Right lobe of liver (tissue), 6 donors: ENCODE data around the gene PPP1CA. TPM values are rescaled to one million over a fixed set of nuclear protein-coding genes. Genes with fewer than 3 reads are reported as not detected.

Experiments used
- ATAC-seq, 4 donors: fragments of 200-7000 bp; cut with Tn5 transposase; one replicate each; pipeline ENCODE4 v1.9.1; 2020; ENCODE audit warnings: mild to moderate bottlenecking in 4 of 4, moderate library complexity in 4 of 4
- DNase-seq, 3 donors: peaks; one replicate each; pipeline ENCODE4 v3.0.0-alpha.2; 2020
- H3K27ac ChIP-seq, 3 donors: fragments of 200-600 bp; one replicate each; pipeline ENCODE4 v1.8.0; 2022
- H3K27me3 ChIP-seq, 2 donors: fragments of 200-600 bp; one replicate each; pipeline ENCODE4 v1.8.0; 2022
- H3K36me3 ChIP-seq, 4 donors: fragments of 200-600 bp; sonication (generic) in 1 of 4; one replicate each; pipeline versions ENCODE4 v1.5.1 to v1.8.0; 2017 to 2022; ENCODE audit warnings: control low read depth in 1 of 4
- H3K4me1 ChIP-seq, 4 donors: fragments of 200-600 bp; sonication (generic) in 1 of 4; one replicate each; pipeline versions ENCODE4 v1.5.1 to v1.8.0; 2017 to 2022; ENCODE audit warnings: control low read depth in 1 of 4
- H3K4me3 ChIP-seq, 3 donors: fragments of 200-600 bp; one replicate each; pipeline ENCODE4 v1.8.0; 2022
- H3K9me3 ChIP-seq, 4 donors: fragments of 200-600 bp; sonication (generic) in 1 of 4; one replicate each; pipeline versions ENCODE4 v1.5.1 to v1.8.0; 2017 to 2022; ENCODE audit warnings: control low read depth in 1 of 4
- POLR2A ChIP-seq: fragments of 450-650 bp; IDR thresholded peaks from one replicate; pipeline ENCODE4 v1.6.1; 2017; ENCODE audit warnings: antibody characterized with exemption, mild to moderate bottlenecking
- WGBS: methylation state at CpG from one replicate; pipeline ENCODE4 v1.1.6; 2018; ENCODE audit warnings: low coverage, low lambda C conversion rate; ENCODE audit not compliant: insufficient coverage; ENCODE audit errors: missing lambda C conversion rate; 5-methylcytosine and 5-hydroxymethylcytosine counted together
- intact Hi-C, 2 donors: fragments of 100-400 bp; cut with DNase I; formaldehyde crosslinking; loops; one replicate each; pipeline versions ENCODE4 v1.11.2 to v1.14.1; 2022
- total RNA-seq, 6 experiments: library from RNA; depleted of rRNA in 2 of 6; stranded (reverse); fragments of >200 nt in 2 of 6; fragmentation: NEBNext Ultra II Directional in 3 of 6; extraction: Animal tissue kit (Norgen Biotek cat#: 25700) in 3 of 6; gene quantifications; one replicate each; pipeline versions ENCODE4 v1.1.0 to v1.2.4, GENCODE V29; 2016 to 2023
- TF ChIP-seq, protein P1 (sequence below), 4 donors: fragments of 200-600 bp in 3 of 4; fragments of 450-650 bp in 1 of 4; IDR thresholded peaks; one replicate each; pipeline versions ENCODE4 v1.5.1 to v1.8.0; 2016 to 2022; ENCODE audit warnings: antibody characterized with exemption in 4 of 4, mild to moderate bottlenecking in 2 of 4
- donor health status: DM: no; HTN: yes; CAD: no.
- donor health status: DM: no; HTN: no; CAD: no.
- donor health status: DM: no; HTN: no; CAD: no.
- donor health status: DM: no; HTN: yes; CAD: no.
- donor health status: DM: no; HTN: yes; CAD: no.

PPP1CA gene
- total RNA-seq, 6 experiments from 2014 or later, result 64.2 to 102 (median 71.1) TPM

DNA sequence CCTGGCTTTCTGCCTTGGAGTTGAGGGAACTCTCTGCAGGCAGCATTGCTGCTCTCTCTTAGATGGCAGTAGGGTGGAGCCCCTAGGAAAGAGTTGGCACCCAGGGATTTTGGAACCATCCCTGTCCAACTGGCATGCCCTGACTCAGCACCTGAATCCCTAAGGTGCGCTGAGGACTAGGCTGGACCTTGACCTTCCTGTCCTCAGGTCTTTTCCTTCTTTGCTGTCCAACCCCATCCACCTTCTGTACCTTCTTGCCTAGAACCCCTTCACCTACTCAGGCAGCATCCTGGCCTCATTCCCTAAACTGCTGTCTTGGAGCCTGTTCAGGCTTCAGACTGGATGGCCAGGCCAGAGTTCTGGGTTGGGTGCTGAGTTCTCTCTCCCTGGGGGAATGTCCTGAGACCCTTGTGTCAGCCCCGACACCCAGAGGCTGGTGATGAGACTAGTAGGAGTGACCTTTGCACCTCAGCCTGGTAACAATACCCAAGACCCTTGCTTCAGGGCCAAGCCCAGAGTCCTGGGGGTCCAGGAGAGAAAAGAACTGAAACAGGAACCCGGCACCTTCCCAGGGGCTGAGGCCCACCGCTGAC lies 45.8 kb downstream of the PPP1CA start:
- peak overlapping the region; percentile 97 to 99 (median 98) for H3K27ac ChIP-seq
- peaks cover 2 to 39% (median 21%) of the 10 kb centered on the region in 4 donors for H3K4me1 ChIP-seq
- no peaks in the 10 kb centered on the region for H3K36me3 ChIP-seq
- DNase-seq, result no peak
- ATAC-seq, result no peak
- 38% methylated on average over 1 of the region's 4 CpGs for WGBS
- no peaks in the 10 kb centered on the region for H3K9me3 ChIP-seq
- H3K27me3 ChIP-seq, result no peaks in the 10 kb centered on the region
- no peak for TF ChIP-seq POLR2A
- TF ChIP-seq, protein P1, sequence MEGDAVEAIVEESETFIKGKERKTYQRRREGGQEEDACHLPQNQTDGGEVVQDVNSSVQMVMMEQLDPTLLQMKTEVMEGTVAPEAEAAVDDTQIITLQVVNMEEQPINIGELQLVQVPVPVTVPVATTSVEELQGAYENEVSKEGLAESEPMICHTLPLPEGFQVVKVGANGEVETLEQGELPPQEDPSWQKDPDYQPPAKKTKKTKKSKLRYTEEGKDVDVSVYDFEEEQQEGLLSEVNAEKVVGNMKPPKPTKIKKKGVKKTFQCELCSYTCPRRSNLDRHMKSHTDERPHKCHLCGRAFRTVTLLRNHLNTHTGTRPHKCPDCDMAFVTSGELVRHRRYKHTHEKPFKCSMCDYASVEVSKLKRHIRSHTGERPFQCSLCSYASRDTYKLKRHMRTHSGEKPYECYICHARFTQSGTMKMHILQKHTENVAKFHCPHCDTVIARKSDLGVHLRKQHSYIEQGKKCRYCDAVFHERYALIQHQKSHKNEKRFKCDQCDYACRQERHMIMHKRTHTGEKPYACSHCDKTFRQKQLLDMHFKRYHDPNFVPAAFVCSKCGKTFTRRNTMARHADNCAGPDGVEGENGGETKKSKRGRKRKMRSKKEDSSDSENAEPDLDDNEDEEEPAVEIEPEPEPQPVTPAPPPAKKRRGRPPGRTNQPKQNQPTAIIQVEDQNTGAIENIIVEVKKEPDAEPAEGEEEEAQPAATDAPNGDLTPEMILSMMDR (IDR thresholded peaks at IDR 0.05), result no peak
- H3K4me3 ChIP-seq, result no peak overlapping the region
- intact Hi-C loops, result no loop called here

DNA sequence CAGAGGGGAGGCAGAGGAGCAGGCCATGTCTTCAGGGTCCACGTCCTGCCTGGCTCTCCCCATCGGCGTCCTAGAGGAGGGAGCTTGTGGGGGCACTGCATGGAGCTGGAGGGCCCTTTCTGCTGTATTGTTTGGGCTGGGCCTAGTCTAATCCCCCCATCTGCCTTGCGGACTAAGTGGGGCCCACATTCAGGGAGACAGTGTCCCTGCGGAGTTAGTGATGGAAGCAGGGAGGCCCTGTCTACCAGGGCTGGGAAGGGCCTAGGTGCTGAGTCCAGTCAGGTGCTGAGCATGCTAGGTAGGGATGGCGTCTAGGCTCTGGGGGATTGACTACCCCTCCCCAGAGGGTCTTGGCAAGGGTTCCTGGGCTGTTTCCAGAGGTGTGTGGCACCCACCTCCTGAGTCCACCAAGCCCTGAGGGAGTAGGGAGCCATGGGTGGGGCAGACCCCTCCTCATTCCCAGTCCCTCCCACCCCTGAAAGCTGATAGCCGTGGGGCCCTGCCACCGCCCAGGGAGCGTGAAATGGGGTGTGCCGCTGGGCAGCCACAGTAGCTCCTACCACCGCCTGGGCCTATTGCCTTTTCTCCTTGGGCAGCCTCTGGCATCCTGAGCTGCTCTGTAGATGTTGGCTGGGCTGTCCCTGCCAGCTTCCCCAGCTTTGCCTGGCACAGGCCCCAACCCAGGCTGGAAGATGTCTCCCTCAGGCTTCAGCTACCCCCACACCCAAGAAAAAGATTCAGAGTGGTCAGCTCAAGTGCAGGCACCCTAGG lies 46.5 kb downstream of the PPP1CA start:
- H3K4me1 ChIP-seq, result peaks cover 2 to 40% (median 21%) of the 10 kb centered on the region in 4 donors

DNA sequence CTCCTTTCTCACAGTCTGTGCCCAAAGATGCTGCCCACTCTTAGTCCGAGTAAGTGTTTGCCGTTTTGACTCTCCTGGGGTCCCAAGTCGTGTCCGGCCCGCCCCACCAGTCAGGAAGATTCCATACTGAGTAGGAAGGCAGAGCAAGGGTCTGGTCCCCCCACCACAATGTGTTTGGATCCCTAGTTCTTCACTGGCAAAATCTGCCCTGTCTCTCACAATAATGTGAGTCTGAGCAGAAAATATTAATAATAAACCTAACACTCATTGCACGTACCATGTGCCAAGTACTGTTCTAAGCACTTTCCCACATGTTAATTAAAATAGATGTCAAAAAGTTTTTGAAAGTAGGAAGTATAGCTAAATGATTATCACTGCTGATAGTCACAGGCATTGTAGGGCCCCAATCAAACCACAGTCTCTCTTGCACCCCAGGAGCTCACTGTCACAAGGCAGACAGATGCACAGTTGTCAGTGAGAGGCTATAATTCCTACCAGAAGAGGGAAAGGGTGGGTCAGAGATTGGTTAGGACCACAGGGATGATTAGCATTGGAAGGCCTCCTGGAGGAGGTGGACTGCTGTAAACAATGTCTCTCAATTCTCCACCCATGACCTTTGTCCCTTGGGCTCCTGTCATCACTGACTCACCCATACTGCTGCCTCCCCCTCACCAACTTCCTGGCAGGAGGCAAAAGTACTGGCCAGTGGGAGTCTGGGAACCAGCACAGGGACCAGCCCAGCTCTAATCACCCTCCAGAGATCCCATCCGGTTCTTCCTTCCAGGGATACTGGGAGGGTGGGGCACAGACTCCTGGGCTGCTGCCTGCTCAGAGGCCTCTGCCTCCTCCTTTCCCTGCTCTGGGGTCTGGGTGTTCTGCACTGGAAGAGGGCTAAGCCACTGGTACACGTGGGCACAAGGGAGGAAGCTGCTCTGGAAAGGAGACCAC lies 47.3 kb downstream of the PPP1CA start:
- intact Hi-C loops, result no loop called here
- Histone ChIP-seq H3K36me3 (no peaks in the 10 kb centered on the region), H3K27ac (peak overlapping the region; percentile 97 to 99 (median 98)), H3K4me3 (peak overlapping the region; percentile 79 to 95 (median 82)), H3K9me3 (no peaks in the 10 kb centered on the region), H3K4me1 (peaks cover 2 to 40% (median 21%) of the 10 kb centered on the region in 4 donors), H3K27me3 (no peaks in the 10 kb centered on the region)
- DNase-seq (peak; percentile 80 to 85 (median 85)), ATAC-seq (peak; percentile 47 to 70 (median 66))
- 4% methylated on average over 7 of the region's 8 CpGs for WGBS
- TF ChIP-seq, protein P1 (IDR thresholded peaks at IDR 0.05), result no peak
- TF ChIP-seq POLR2A, result peak; percentile 84

More for the DNA sequence above, 46.5 kb downstream of the PPP1CA start:
- TF ChIP-seq POLR2A, result no peak
- TF ChIP-seq, protein P1 (IDR thresholded peaks at IDR 0.05), result no peak
- ATAC-seq (no peak), DNase-seq (no peak)
- intact Hi-C loops, result no loop called here
- H3K4me3 ChIP-seq, result no peak overlapping the region
- WGBS, result no CpG with 5 or more reads among the region's 11 CpGs
- no peaks in the 10 kb centered on the region for H3K9me3 ChIP-seq
- H3K27ac ChIP-seq, result peak overlapping the region; percentile 97 to 99 (median 98)
- no peaks in the 10 kb centered on the region for H3K27me3 ChIP-seq
- no peaks in the 10 kb centered on the region for H3K36me3 ChIP-seq

DNA sequence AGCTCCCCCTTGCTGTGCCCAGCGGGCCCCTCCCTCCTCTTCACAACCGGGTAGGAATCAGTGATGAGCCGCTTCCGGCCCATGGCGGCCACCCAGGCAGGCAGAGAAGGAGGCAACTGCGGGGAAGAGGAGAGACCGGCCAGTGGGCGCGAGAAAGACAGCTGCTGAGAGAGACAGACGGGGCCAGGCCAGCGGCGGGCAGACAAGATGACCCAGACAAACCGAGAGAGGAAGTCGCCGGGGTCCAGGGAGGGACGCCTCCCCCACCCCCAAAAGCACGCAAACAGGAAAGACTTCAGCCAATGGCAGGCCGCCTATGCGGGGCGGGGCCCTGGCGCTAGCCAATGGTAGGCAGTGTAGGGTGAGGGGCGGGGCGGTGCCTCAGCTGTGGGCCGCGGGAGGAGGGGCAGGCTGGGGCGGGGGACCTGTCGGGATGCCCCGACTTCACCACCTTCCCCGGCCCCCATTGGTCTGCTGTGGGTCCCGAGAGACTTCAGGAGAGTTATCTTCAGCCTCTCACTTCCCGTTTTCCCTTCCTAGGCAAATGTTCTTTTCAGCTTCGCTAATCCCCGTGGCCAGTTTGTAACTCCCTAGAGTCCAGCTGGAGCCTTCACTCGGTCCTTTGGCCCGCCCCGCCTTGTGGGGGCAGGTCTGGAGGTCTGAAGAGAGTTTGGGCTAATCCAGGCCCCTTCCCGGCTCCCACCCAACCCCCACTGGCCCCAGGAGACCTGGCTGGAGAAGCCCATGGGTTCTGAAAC lies 48.2 kb downstream of the PPP1CA start, which contains the start of gene POLD4:
TSS of gene POLD4 (minus strand) at position 230 of the 758 bp plus-strand sequence. CDS start at position 83, 147 bp downstream.
- peak; percentile 77 to 91 (median 88) for ATAC-seq
- H3K9me3 ChIP-seq, result no peaks in the 10 kb centered on the region
- no peaks in the 10 kb centered on the region for H3K27me3 ChIP-seq
- DNase-seq, result peak; percentile 99 to 100 (median 99)
- H3K4me3 ChIP-seq, result peak within 1 kb of the TSS; percentile 79 to 95 (median 82)
- intact Hi-C loops, result no loop called here
- 0% methylated on average over 20 of the region's 37 CpGs for WGBS
- H3K4me1 ChIP-seq, result peaks cover 2 to 40% (median 21%) of the 10 kb centered on the region in 4 donors
- H3K27ac ChIP-seq, result peak within 1 kb of the TSS; percentile 97 to 99 (median 98)
- TF ChIP-seq POLR2A, result peak; percentile 98
- TF ChIP-seq, protein P1 (IDR thresholded peaks at IDR 0.05), result no peak
- H3K36me3 ChIP-seq, result no peaks in the 10 kb centered on the region
